Measurements from ENCODE around the gene WDR7. TPM values are rescaled to one million over a fixed set of nuclear protein-coding genes. Genes with fewer than 3 reads are reported as not detected.
A peak's percentile ranks its signal among the peaks of the same experiment; 100 is the strongest.

WDR7 gene
- polyA plus RNA-seq, 1 donor from 2014 or later, result 16.2 TPM

DNA sequence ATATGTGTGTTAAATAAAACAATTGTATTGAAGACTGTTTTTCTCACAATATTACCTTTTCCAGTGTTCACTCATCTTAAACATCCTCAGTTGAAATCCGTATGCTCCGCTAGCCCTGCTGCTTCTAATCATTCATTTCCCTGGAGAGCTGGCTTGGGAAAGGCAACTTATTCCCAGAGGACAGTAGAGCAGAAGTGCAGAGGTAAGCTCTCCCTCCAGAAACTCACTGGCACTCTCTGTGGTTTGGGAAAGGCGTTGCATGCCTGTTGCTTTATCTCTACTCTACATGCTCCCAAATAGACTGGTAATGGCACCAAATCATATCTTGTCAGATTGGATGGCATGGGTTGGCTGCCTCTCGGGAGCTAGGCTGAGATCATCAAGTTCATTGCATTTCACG lies 378.6 kb downstream of the WDR7 start:
- Mint-ChIP-seq H3K4me1 (no peaks in the 10 kb centered on the region), H3K27me3 (no peaks in the 10 kb centered on the region), H3K27ac (no peak overlapping the region), H3K9me3 (no peaks in the 10 kb centered on the region), H3K4me3 (no peak overlapping the region), H3K36me3 (peaks cover 18% of the 10 kb centered on the region)

DNA sequence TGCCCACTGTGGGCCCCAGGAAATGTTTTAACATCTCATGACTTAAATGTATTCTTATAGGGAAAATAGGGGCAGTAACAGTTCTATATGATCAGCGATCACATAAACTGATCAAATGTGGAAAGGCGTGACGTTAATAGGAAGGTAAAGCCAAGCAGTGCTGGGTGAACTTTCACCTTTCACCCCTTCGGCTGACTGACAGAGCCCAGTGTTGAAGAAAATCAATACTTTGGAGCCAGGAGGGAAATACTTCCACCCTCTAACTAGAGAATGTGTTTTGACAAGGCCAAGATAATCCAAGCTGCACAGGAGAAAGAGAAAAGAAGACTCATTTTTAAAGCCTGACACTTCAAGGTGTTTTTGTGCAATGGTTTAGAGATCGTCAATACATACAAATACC lies 379.3 kb downstream of the WDR7 start:
- no peaks in the 10 kb centered on the region for H3K9me3 Mint-ChIP-seq
- no peaks in the 10 kb centered on the region for H3K27me3 Mint-ChIP-seq
- peaks cover 18% of the 10 kb centered on the region for H3K36me3 Mint-ChIP-seq
- H3K27ac Mint-ChIP-seq, result no peak overlapping the region
- H3K4me3 Mint-ChIP-seq, result no peak overlapping the region
- H3K4me1 Mint-ChIP-seq, result no peaks in the 10 kb centered on the region

DNA sequence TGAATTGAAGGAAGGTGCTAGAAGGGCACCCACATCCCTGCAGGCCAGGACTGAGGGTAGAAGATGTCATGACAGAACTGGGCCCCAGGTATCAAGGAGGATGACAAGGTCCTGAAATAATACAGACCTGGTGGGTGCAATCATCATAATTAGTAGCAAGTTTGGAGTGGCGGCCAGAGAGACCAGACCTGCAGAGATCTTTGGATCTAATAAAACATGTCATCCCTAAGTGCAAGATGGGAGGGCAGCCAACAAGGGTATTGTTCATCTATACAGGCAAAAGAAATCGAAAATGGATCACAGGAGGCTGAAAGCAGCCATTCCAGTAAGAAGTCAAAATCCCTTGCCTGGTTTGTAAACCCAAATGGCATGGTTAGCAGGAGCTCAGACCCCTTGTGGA lies 384.4 kb downstream of the WDR7 start:
- Mint-ChIP-seq H3K4me1 (no peaks in the 10 kb centered on the region), H3K36me3 (peaks cover 6% of the 10 kb centered on the region), H3K27me3 (peaks cover 14% of the 10 kb centered on the region), H3K4me3 (no peak overlapping the region), H3K9me3 (no peaks in the 10 kb centered on the region), H3K27ac (no peak overlapping the region)

DNA sequence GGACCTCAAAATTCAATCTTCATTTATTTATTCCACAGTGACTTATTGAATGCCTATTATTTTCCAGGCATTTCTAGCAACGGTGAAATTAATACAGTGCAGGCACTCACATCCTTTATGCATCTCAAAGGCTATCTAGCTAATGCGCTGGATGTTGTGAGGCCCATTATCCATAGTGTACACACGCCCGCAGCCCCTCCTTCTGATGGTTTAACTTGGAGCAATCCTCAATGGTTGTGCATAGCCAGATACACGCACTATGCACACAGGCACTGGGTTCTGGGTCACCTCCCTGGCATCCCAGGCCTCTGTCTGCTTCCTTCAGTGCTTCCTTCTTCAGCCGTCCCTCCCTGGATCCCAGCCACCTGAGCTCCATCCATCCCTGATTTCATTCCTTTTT lies 387.2 kb downstream of the WDR7 start:
- H3K9me3 Mint-ChIP-seq, result no peaks in the 10 kb centered on the region
- peaks cover 17% of the 10 kb centered on the region for H3K27me3 Mint-ChIP-seq
- no peak overlapping the region for H3K4me3 Mint-ChIP-seq
- H3K4me1 Mint-ChIP-seq, result no peaks in the 10 kb centered on the region
- H3K27ac Mint-ChIP-seq, result no peak overlapping the region
- no peaks in the 10 kb centered on the region for H3K36me3 Mint-ChIP-seq

DNA sequence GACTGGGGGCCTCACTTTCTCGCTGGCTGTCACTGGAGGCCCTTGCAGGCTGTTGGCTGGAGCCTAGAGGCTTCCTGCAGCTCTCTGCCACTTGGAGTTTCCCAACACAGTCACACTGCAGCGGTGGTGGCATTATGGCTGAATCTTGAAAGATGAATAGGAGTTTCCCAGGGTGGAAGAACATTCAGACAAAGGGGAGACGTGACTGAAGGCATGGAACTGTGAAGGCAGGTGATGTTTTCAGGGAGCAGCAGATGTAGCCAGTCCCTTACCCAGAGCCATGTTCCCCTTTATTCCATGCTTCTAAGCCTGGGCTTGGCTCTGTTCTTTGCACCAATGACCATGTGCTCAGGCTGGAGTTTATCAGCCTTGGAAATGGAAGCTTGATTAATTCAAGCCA lies 389.0 kb downstream of the WDR7 start:
- H3K9me3 Mint-ChIP-seq, result peaks cover 0 to 6% (median 0%) of the 10 kb centered on the region in 3 donors
- no peak overlapping the region for H3K27ac Mint-ChIP-seq
- no peaks in the 10 kb centered on the region for H3K36me3 Mint-ChIP-seq
- H3K4me3 Mint-ChIP-seq, result no peak overlapping the region
- no peaks in the 10 kb centered on the region for H3K4me1 Mint-ChIP-seq
- H3K27me3 Mint-ChIP-seq, result peaks cover 21% of the 10 kb centered on the region

DNA sequence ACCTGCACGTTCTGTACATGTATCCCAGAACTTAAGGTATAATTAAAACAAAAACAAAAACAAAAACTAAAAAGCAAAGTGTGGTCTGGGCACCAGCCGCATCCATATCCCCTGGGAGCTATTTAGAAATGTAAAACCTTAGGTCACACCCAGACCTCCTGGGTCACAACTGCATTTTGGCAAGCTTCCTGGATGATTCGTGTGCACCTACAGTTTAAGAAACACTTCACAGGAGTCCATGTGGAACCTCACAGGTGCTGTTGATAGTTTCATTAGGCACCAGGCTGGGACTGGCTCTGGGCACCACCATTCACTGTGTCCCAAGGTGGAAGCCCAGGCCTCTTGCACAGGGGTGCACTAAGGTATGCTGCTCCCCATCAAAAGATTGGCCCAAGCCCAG lies 392.1 kb downstream of the WDR7 start:
- Mint-ChIP-seq H3K27me3 (peaks cover 20% of the 10 kb centered on the region), H3K4me1 (no peaks in the 10 kb centered on the region), H3K4me3 (no peak overlapping the region), H3K27ac (no peak overlapping the region), H3K36me3 (peaks cover 1% of the 10 kb centered on the region), H3K9me3 (peaks cover 0 to 12% (median 6%) of the 10 kb centered on the region in 3 donors)

DNA sequence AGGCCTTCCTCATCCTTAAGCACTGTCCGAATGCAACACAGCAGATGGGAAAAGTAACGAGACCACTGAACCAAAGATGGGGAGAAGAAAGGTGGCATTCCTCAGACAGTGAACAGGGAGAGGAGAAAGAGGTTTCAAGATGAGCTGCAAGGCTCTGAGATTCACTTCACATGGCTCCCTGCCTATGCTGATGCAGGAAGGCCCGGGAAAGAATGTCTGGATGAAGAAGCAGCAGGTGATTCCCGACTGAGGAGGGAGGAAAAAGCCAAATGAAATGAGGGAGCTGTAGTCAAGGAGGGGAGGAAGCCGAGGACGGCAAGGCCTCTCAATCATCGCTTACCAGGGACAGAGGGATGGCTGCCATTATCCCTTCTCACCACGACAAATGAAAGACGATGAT lies 397.2 kb downstream of the WDR7 start:
- Mint-ChIP-seq H3K4me1 (no peaks in the 10 kb centered on the region), H3K9me3 (peaks cover 0 to 14% (median 6%) of the 10 kb centered on the region in 3 donors), H3K27me3 (peaks cover 17% of the 10 kb centered on the region), H3K27ac (no peak overlapping the region), H3K36me3 (peaks cover 1% of the 10 kb centered on the region), H3K4me3 (no peak overlapping the region)

DNA sequence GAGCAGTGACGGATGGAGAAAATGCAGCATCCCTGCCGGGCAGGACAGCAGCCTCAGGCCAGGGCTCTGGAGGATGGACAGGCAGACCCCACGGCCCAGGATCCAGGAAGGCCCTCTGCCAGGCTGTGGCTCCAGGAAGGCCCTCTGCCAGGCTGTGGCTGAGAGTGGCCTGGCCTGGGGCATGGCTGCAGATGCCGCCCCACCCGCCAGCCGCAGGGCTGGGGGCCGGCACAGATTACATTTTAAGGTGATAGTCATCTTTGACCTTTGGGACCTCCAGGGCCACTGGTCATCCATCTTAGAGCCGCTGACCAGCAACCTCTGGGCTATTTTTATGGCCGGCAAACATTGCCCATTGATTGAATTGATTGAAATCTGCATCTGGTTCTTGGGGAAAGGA lies 397.7 kb downstream of the WDR7 start:
- H3K36me3 Mint-ChIP-seq, result peaks cover 1% of the 10 kb centered on the region
- peaks cover 0 to 14% (median 7%) of the 10 kb centered on the region in 3 donors for H3K9me3 Mint-ChIP-seq
- H3K27me3 Mint-ChIP-seq, result peaks cover 17% of the 10 kb centered on the region
- no peaks in the 10 kb centered on the region for H3K4me1 Mint-ChIP-seq
- no peak overlapping the region for H3K27ac Mint-ChIP-seq
- no peak overlapping the region for H3K4me3 Mint-ChIP-seq

DNA sequence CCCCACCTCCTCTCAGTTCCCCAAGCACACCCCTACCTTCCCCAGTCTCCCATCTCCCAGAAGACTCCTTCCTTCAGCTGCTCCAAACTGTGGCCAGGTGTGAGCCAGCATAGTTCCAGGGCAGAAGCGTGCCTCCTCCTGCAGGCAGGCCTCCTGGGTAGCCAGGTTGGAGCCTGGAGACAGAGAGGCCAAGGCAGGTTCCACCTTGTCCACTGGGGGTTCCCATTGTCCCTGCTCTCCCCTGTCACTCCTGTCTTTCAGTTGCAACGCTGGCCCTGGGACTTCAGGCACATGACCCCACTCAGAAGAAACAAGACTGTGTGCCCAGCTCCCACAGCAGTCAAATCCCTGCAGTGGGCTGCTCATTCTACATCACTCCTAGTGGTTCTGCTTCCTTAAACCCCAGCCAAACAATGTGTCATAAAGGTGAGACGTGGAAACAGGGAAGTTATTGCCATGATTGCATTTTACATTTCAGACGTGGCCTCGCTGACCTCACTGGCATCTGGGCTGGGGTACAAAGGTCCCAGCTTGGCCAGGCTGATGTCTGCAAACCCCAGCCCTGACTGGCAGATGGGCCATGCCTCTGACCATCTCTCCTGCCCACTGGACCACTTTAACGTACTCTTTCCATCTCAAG lies 399.3 kb downstream of the WDR7 start:
- H3K27ac Mint-ChIP-seq, result no peak overlapping the region
- no peaks in the 10 kb centered on the region for H3K4me1 Mint-ChIP-seq
- H3K4me3 Mint-ChIP-seq, result no peak overlapping the region
- H3K27me3 Mint-ChIP-seq, result peaks cover 17% of the 10 kb centered on the region
- H3K36me3 Mint-ChIP-seq, result peaks cover 1% of the 10 kb centered on the region
- peaks cover 3 to 16% (median 10%) of the 10 kb centered on the region in 3 donors for H3K9me3 Mint-ChIP-seq

DNA sequence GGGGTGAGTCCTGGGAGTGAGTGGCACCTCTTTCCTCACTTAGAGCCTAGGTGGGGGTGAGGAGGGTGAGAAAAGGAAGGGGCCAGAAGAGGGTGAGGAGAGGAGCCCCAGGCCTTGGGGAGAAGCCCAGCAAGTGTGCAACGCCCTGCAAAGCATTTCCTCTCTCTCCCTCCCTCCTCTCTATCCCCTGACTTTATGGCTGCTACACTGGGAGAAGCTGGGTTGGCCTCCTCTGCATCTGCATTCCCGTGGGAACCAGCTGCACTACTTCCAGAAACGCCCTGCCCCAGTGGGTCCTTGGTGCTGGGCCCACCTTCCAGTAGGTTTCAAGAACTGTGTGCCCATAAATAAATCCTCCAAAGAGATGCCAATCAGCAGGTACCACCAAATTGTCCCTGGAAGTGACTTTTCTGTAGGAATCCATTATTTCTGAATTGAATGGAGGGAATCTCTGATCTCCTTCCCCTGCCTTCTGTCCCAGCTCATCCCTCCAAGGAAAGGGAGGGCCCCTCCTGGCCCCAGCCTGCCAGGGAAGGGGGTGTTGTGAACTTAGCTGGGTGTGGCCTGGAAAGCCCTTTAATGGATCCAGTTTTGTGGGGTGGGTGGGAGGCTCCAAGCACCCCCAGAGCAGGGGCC lies 400.0 kb downstream of the WDR7 start:
- H3K27me3 Mint-ChIP-seq, result peaks cover 24% of the 10 kb centered on the region
- H3K4me3 Mint-ChIP-seq, result no peak overlapping the region
- no peaks in the 10 kb centered on the region for H3K4me1 Mint-ChIP-seq
- H3K9me3 Mint-ChIP-seq, result peaks cover 7 to 14% (median 7%) of the 10 kb centered on the region in 3 donors
- H3K36me3 Mint-ChIP-seq, result peaks cover under 1% of the 10 kb centered on the region
- no peak overlapping the region for H3K27ac Mint-ChIP-seq

DNA sequence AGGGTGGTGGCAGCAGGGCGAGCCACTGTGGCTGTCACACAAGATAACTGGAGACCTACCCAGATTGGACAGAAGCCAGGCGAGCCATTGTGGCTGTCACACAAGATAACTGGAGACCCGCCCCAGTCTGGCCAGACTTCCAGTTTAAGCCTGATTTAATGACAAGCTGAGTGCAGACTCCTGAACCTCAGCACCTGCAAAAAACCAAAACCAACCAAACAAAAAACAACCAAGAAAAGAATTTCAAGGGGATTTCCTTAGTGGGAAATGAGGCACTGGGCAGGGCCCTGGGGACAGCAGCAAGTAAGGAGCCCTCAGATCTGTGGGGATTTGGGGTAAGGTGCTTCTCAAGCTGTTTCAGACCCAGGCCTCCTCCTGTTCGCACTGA lies 400.5 kb downstream of the WDR7 start:
- Mint-ChIP-seq H3K9me3 (peaks cover 7 to 10% (median 7%) of the 10 kb centered on the region in 3 donors), H3K36me3 (no peaks in the 10 kb centered on the region), H3K27me3 (peaks cover 25% of the 10 kb centered on the region), H3K4me3 (no peak overlapping the region), H3K27ac (no peak overlapping the region), H3K4me1 (no peaks in the 10 kb centered on the region)

DNA sequence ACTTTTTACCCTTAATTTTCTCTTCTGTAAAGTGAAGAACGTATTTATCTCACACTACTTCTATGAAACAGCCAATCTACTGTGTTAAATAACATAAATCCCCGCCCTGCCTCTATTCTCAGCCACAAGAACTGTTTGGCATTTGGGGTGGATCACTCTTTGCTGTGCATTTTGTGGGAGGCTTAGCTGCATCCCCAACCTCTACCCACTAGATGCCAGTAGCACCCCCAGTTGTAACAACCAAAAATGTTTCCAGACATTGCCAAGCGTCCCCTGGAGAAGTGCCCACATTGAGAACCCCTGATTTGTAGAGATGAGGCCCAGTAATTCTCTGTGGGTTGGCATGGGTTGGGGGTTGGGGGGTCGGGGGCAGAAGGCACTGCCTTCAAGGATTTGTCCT lies 401.0 kb downstream of the WDR7 start:
- peak overlapping the region in 1 of 4 donors; percentile 68 for H3K4me3 Mint-ChIP-seq
- no peaks in the 10 kb centered on the region for H3K4me1 Mint-ChIP-seq
- no peak overlapping the region for H3K27ac Mint-ChIP-seq
- H3K27me3 Mint-ChIP-seq, result peaks cover 29% of the 10 kb centered on the region
- H3K36me3 Mint-ChIP-seq, result no peaks in the 10 kb centered on the region
- peaks cover 4 to 10% (median 9%) of the 10 kb centered on the region in 3 donors for H3K9me3 Mint-ChIP-seq

DNA sequence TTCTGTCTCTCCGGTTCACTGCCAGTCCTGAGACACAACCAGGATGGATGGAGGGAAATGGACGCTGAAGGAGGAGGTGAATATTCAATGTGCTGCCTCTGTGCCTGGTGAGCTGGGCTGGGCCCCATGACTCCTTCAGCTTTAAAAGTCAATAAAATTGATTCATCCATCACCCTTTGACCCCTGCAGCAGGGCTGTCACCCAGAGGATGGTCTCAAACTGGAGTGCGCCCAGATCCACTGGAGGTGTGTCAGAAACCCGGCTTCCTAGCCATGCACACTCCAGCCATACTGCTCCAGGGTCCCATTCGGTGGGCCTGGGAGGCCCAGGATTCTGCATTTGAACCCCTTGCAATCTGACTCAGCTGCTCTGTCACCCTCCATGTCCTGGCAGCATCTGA lies 401.6 kb downstream of the WDR7 start:
- Mint-ChIP-seq H3K9me3 (peaks cover 4 to 10% (median 9%) of the 10 kb centered on the region in 3 donors), H3K36me3 (no peaks in the 10 kb centered on the region), H3K4me1 (peaks cover 0 to 2% (median 0%) of the 10 kb centered on the region in 3 donors), H3K27me3 (peaks cover 32% of the 10 kb centered on the region), H3K4me3 (no peak overlapping the region), H3K27ac (no peak overlapping the region)

DNA sequence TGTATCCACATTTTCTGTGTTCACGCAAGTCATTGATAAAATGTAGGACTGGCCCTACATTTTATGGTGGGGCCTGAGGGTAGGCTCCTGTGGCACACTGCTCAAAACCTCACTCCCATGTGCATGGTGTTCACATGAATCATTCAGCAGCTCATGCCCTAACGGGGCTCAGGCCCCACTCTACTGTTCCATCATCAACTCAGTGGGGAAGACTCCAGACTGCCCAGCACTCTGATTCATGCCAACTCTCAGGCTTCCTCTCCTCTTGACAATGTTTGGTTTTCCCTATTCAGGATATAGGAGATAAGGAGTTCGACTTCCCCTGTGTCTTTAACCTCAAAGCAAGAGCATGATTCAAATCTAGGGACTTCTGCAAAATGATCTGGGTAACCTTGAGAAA lies 403.7 kb downstream of the WDR7 start:
- Mint-ChIP-seq H3K27me3 (peaks cover 52% of the 10 kb centered on the region), H3K36me3 (no peaks in the 10 kb centered on the region), H3K27ac (no peak overlapping the region), H3K9me3 (peaks cover 8 to 10% (median 9%) of the 10 kb centered on the region in 3 donors), H3K4me3 (no peak overlapping the region), H3K4me1 (peaks cover 0 to 4% (median 0%) of the 10 kb centered on the region in 3 donors)

DNA sequence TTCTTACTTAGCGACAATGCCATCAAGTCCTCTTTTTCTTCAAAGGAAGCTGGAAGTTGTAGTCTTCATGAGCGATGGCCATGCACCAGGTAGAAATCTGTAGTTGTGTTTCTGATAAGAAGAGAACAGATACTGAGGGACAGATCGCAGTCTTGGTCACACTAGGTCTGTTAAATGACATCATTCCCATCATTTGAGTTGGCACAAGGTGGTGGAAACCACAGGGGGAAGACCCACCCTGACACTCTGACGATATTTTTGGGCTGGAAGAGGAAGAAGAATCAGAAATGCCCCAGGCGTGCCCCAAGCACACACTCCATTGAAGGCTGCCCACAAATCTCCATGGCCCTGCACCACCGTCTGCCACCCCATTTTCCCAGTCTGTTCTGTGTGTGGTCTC lies 406.7 kb downstream of the WDR7 start:
- Mint-ChIP-seq H3K9me3 (peaks cover 5 to 10% (median 9%) of the 10 kb centered on the region in 3 donors), H3K27me3 (peaks cover 63% of the 10 kb centered on the region), H3K4me1 (peaks cover 0 to 4% (median 0%) of the 10 kb centered on the region in 3 donors), H3K4me3 (no peak overlapping the region), H3K27ac (no peak overlapping the region), H3K36me3 (no peaks in the 10 kb centered on the region)

DNA sequence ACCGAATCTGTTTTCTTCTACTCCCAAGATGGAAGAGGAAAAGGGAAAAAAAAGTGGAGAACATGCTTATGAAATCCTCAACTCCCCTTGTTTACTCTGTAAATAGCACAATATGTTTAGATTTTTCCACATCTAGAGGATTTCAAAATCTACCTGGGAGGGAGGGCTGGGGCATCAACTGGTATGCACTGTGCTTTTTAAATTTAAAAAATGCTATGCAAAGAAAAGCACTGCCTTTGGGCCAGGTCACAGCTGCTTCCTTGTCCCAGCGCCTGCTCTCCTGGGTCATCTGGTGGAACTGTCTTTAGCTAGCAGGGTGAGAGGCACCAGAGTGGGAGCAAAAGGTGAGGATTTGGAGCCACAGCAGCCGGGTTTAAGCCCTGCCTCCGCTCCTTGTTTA lies 407.6 kb downstream of the WDR7 start:
- Mint-ChIP-seq H3K27ac (no peak overlapping the region), H3K27me3 (peaks cover 65% of the 10 kb centered on the region), H3K4me1 (peaks cover 0 to 4% (median 0%) of the 10 kb centered on the region in 3 donors), H3K4me3 (no peak overlapping the region), H3K36me3 (no peaks in the 10 kb centered on the region), H3K9me3 (peaks cover 5 to 10% (median 9%) of the 10 kb centered on the region in 3 donors)
